ENCODE measurements around the gene NPIPB8. TPM values are rescaled to one million over a fixed set of nuclear protein-coding genes. Genes with fewer than 3 reads are reported as not detected.

NPIPB8 gene
- total and polyA plus RNA-seq, 2 of the 13 experiments (the other 11 are each of a cell fraction or from before 2014, with no cell fraction given) = 0.49 to 2.3 TPM

DNA sequence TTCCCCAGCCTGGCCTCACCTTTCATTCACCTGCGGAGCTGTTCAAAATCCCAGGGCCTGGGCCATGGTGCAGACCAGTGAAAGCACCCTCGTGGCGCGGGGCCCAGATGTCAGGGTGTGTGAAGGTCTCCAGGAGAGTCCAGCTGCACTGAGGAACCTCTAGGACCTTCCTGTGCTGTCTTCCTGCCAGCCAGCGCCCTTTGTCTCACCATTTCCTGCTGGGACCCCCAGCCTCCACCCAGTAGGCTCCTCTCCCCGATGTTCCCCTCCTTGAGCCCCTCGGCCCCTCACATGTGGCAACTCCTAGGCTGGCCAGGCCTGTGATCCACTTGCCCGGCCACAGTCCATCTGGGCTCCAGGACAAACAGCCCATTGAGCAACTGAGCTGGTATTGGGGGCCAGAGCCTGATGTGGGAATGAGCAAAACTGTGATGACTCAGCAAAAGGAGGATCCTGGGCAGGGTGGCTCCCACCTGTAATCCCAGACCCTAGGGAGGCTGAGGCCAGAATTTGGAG is 41.7 kb upstream of the NPIPB8 start (continued):
- no peak for TF ChIP-seq THYN1 (CRISPR knock-in tag; IDR thresholded peaks at IDR 0.05; ENCODE audit: borderline replicate concordance, low read depth)
- TF ChIP-seq ZNF431 (CRISPR knock-in tag; IDR thresholded peaks at IDR 0.05; ENCODE audit: borderline replicate concordance, low read depth) = no peak
- TF ChIP-seq GLI4 (CRISPR knock-in tag; IDR thresholded peaks at IDR 0.05; ENCODE audit: borderline replicate concordance) = no peak
- TF ChIP-seq GATAD1 (CRISPR knock-in tag; IDR thresholded peaks at IDR 0.05) = no peak
- TF ChIP-seq, protein P1, sequence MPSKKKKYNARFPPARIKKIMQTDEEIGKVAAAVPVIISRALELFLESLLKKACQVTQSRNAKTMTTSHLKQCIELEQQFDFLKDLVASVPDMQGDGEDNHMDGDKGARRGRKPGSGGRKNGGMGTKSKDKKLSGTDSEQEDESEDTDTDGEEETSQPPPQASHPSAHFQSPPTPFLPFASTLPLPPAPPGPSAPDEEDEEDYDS (CRISPR knock-in tag; IDR thresholded peaks at IDR 0.05) = no peak
- no peak; the same call in 1 of the 2 replicates for TF ChIP-seq ZNF761 (CRISPR knock-in tag; conservative IDR thresholded peaks at IDR 0.05)
- TF ChIP-seq, protein P2, sequence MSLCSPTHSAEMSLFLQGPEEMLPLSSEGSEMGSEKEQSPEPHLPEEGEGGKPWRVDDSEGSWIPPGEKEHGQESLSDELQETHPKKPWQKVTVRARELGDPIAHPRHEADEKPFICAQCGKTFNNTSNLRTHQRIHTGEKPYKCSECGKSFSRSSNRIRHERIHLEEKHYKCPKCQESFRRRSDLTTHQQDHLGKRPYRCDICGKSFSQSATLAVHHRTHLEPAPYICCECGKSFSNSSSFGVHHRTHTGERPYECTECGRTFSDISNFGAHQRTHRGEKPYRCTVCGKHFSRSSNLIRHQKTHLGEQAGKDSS (CRISPR knock-in tag; IDR thresholded peaks at IDR 0.05; ENCODE audit: borderline replicate concordance, low read depth) = no peak; the same call in 1 of the 2 replicates
- TF ChIP-seq, protein P3, sequence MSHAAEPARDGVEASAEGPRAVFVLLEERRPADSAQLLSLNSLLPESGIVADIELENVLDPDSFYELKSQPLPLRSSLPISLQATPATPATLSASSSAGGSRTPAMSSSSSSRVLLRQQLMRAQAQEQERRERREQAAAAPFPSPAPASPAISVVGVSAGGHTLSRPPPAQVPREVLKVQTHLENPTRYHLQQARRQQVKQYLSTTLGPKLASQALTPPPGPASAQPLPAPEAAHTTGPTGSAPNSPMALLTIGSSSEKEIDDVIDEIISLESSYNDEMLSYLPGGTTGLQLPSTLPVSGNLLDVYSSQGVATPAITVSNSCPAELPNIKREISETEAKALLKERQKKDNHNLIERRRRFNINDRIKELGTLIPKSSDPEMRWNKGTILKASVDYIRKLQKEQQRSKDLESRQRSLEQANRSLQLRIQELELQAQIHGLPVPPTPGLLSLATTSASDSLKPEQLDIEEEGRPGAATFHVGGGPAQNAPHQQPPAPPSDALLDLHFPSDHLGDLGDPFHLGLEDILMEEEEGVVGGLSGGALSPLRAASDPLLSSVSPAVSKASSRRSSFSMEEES (CRISPR knock-in tag; IDR thresholded peaks at IDR 0.05) = no peak
- TF ChIP-seq, protein P4, sequence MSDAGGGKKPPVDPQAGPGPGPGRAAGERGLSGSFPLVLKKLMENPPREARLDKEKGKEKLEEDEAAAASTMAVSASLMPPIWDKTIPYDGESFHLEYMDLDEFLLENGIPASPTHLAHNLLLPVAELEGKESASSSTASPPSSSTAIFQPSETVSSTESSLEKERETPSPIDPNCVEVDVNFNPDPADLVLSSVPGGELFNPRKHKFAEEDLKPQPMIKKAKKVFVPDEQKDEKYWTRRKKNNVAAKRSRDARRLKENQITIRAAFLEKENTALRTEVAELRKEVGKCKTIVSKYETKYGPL (CRISPR knock-in tag; IDR thresholded peaks at IDR 0.05) = no peak
- TF ChIP-seq MTF1 (CRISPR knock-in tag; IDR thresholded peaks at IDR 0.05) = no peak
- TF ChIP-seq KMT2B (CRISPR knock-in tag; IDR thresholded peaks at IDR 0.05) = no peak
- TF ChIP-seq POLR2G (IDR thresholded peaks at IDR 0.05; ENCODE audit: low read depth, low read length) = no peak
- no peak for TF ChIP-seq DPF2 (CRISPR knock-in tag; IDR thresholded peaks at IDR 0.05; ENCODE audit: borderline replicate concordance, low read depth)
- TF ChIP-seq, protein P5, sequence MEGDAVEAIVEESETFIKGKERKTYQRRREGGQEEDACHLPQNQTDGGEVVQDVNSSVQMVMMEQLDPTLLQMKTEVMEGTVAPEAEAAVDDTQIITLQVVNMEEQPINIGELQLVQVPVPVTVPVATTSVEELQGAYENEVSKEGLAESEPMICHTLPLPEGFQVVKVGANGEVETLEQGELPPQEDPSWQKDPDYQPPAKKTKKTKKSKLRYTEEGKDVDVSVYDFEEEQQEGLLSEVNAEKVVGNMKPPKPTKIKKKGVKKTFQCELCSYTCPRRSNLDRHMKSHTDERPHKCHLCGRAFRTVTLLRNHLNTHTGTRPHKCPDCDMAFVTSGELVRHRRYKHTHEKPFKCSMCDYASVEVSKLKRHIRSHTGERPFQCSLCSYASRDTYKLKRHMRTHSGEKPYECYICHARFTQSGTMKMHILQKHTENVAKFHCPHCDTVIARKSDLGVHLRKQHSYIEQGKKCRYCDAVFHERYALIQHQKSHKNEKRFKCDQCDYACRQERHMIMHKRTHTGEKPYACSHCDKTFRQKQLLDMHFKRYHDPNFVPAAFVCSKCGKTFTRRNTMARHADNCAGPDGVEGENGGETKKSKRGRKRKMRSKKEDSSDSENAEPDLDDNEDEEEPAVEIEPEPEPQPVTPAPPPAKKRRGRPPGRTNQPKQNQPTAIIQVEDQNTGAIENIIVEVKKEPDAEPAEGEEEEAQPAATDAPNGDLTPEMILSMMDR (CRISPR knock-in tag; IDR thresholded peaks at IDR 0.05) = no peak
- TF ChIP-seq, protein P6, sequence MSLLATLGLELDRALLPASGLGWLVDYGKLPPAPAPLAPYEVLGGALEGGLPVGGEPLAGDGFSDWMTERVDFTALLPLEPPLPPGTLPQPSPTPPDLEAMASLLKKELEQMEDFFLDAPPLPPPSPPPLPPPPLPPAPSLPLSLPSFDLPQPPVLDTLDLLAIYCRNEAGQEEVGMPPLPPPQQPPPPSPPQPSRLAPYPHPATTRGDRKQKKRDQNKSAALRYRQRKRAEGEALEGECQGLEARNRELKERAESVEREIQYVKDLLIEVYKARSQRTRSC (CRISPR knock-in tag; IDR thresholded peaks at IDR 0.05; ENCODE audit: low read depth) = no peak
- TF ChIP-seq, protein P7, sequence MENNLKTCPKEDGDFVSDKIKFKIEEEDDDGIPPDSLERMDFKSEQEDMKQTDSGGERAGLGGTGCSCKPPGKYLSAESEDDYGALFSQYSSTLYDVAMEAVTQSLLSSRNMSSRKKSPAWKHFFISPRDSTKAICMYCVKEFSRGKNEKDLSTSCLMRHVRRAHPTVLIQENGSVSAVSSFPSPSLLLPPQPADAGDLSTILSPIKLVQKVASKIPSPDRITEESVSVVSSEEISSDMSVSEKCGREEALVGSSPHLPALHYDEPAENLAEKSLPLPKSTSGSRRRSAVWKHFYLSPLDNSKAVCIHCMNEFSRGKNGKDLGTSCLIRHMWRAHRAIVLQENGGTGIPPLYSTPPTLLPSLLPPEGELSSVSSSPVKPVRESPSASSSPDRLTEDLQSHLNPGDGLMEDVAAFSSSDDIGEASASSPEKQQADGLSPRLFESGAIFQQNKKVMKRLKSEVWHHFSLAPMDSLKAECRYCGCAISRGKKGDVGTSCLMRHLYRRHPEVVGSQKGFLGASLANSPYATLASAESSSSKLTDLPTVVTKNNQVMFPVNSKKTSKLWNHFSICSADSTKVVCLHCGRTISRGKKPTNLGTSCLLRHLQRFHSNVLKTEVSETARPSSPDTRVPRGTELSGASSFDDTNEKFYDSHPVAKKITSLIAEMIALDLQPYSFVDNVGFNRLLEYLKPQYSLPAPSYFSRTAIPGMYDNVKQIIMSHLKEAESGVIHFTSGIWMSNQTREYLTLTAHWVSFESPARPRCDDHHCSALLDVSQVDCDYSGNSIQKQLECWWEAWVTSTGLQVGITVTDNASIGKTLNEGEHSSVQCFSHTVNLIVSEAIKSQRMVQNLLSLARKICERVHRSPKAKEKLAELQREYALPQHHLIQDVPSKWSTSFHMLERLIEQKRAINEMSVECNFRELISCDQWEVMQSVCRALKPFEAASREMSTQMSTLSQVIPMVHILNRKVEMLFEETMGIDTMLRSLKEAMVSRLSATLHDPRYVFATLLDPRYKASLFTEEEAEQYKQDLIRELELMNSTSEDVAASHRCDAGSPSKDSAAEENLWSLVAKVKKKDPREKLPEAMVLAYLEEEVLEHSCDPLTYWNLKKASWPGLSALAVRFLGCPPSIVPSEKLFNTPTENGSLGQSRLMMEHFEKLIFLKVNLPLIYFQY (CRISPR knock-in tag; IDR thresholded peaks at IDR 0.05; ENCODE audit: borderline replicate concordance) = no peak
- TF ChIP-seq, protein P8, sequence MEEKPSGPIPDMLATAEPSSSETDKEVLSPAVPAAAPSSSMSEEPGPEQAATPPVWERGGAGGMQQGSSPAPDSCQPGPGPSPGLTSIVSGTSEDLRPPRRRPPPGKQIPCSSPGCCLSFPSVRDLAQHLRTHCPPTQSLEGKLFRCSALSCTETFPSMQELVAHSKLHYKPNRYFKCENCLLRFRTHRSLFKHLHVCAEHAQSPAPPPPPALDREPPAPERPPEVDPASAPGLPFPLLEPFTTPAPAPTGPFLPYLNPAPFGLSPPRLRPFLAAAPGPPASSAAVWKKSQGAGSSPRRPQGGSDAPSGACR (CRISPR knock-in tag; IDR thresholded peaks at IDR 0.05) = 0 out of 2 replicates have a peak, but pooled peaks have one; percentile 33
- no peak for TF ChIP-seq ZZZ3 (CRISPR knock-in tag; IDR thresholded peaks at IDR 0.05; ENCODE audit: borderline replicate concordance)

Measured in HepG2 (cell line).